Measurements from ENCODE around the gene BRINP1.

- TF ChIP-seq CTCF (conservative IDR thresholded peaks at IDR 0.05; ENCODE audit: low read length) (no peak), EZH2phosphoT487 (IDR thresholded peaks at IDR 0.05; ENCODE audit: borderline replicate concordance, low read depth, low read length) (no peak)
Measured at GRCh38 chr9:119273984-119274665, 95.1 kb downstream of the BRINP1 start.

All from OCI-LY7 (cell line).